Testis (tissue), 2 donors: ENCODE results near the gene EPHA4.

Experiments used
- POLR2A ChIP-seq: fragments of 450-650 bp; IDR thresholded peaks from one replicate; pipeline ENCODE4 v1.6.1; 2017; ENCODE audit warnings: antibody characterized with exemption, mild to moderate bottlenecking, moderate library complexity
- TF ChIP-seq, protein P1 (sequence below), 3 experiments: fragments of 450-650 bp in 2 of 3; fragments of 200-600 bp in 1 of 3; sonication (generic) in 1 of 3; IDR thresholded peaks; one replicate each; pipeline ENCODE4 v1.5.1; 2016 to 2019; ENCODE audit warnings: antibody characterized with exemption in 3 of 3, mild to moderate bottlenecking in 2 of 3, moderate library complexity in 1 of 3

DNA sequence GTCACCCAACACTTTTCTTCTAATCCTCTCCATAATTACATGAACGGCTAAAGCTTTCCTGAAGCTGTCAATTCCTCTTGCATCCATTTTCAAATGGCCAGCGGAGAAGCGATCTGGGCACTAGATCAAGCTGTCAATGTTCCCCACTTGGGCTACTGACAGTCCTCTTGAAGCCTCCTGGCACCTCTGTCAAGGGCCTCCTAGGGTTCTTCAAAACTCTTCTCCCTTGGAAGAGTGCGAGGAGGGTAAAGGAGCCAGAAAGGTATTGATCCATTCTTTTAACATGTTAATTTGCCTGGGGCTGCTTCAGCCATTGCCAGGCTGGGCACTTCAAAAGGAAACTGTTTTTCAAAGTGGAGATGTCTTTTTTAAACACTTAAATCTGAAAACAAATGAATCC is 19.8 kb downstream of the EPHA4 start:
- TF ChIP-seq, protein P1, sequence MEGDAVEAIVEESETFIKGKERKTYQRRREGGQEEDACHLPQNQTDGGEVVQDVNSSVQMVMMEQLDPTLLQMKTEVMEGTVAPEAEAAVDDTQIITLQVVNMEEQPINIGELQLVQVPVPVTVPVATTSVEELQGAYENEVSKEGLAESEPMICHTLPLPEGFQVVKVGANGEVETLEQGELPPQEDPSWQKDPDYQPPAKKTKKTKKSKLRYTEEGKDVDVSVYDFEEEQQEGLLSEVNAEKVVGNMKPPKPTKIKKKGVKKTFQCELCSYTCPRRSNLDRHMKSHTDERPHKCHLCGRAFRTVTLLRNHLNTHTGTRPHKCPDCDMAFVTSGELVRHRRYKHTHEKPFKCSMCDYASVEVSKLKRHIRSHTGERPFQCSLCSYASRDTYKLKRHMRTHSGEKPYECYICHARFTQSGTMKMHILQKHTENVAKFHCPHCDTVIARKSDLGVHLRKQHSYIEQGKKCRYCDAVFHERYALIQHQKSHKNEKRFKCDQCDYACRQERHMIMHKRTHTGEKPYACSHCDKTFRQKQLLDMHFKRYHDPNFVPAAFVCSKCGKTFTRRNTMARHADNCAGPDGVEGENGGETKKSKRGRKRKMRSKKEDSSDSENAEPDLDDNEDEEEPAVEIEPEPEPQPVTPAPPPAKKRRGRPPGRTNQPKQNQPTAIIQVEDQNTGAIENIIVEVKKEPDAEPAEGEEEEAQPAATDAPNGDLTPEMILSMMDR (IDR thresholded peaks at IDR 0.05), result no peak
- TF ChIP-seq POLR2A, result no peak
